ENCODE results near the gene ABCB4. TPM values are rescaled to one million over a fixed set of nuclear protein-coding genes. Genes with fewer than 3 reads are reported as not detected.

Gene ABCB4
- polyA plus RNA-seq, 4 donors = 0.16 to 1.4 (median 0.86) TPM; not detected in 1

- Histone ChIP-seq H3K27ac (ENCODE audit: low read depth in 1 of 3, low read length in 2 of 3) (no peak overlapping the region), H3K27me3 (ENCODE audit: control insufficient read depth in 3 of 3, insufficient read depth in 3 of 3, low read length in 3 of 3) (no peaks in the 10 kb centered on the region), H3K9me3 (ENCODE audit: control insufficient read depth in 2 of 2, insufficient read depth in 1 of 2, low read depth in 1 of 2, low read length in 1 of 2) (no peaks in the 10 kb centered on the region), H3K4me1 (ENCODE audit: control insufficient read depth in 3 of 3, insufficient read depth in 2 of 3, low read depth in 1 of 3, low read length in 2 of 3) (no peaks in the 10 kb centered on the region), H3K4me3 (ENCODE audit: low read depth in 1 of 3, low read length in 3 of 3) (no peak overlapping the region), H3K36me3 (ENCODE audit: control insufficient read depth in 3 of 3, insufficient read depth in 2 of 3, low read depth in 1 of 3, low read length in 3 of 3) (no peaks in the 10 kb centered on the region)
- 86 to 88% (median 87%) methylated on average over 3 of the region's 3 CpGs for WGBS, 3 donors
- no peak for FAIRE-seq
- peak in 1 of 2 donors; percentile 28 for DNase-seq
These were observed 48.2 kb downstream of the ABCB4 start for GRCh38 chr7:87427288-87427687.

- Histone ChIP-seq H3K9me3 (ENCODE audit: control insufficient read depth in 2 of 2, insufficient read depth in 1 of 2, low read depth in 1 of 2, low read length in 1 of 2) (no peaks in the 10 kb centered on the region), H3K27ac (ENCODE audit: low read depth in 1 of 3, low read length in 2 of 3) (no peak overlapping the region), H3K4me3 (ENCODE audit: low read depth in 1 of 3, low read length in 3 of 3) (no peak overlapping the region), H3K27me3 (ENCODE audit: control insufficient read depth in 3 of 3, insufficient read depth in 3 of 3, low read length in 3 of 3) (no peaks in the 10 kb centered on the region), H3K36me3 (ENCODE audit: control insufficient read depth in 3 of 3, insufficient read depth in 2 of 3, low read depth in 1 of 3, low read length in 3 of 3) (no peaks in the 10 kb centered on the region), H3K4me1 (ENCODE audit: control insufficient read depth in 3 of 3, insufficient read depth in 2 of 3, low read depth in 1 of 3, low read length in 2 of 3) (no peaks in the 10 kb centered on the region)
- 82 to 84% (median 83%) methylated on average over 3 of the region's 3 CpGs for WGBS, 3 donors
- FAIRE-seq = no peak
- no peak for DNase-seq
These were observed 49.3 kb downstream of the ABCB4 start for GRCh38 chr7:87426160-87426559.

- Histone ChIP-seq H3K27me3 (ENCODE audit: control insufficient read depth in 3 of 3, insufficient read depth in 3 of 3, low read length in 3 of 3) (no peaks in the 10 kb centered on the region), H3K4me3 (ENCODE audit: low read depth in 1 of 3, low read length in 3 of 3) (no peak overlapping the region), H3K36me3 (ENCODE audit: control insufficient read depth in 3 of 3, insufficient read depth in 2 of 3, low read depth in 1 of 3, low read length in 3 of 3) (no peaks in the 10 kb centered on the region), H3K9me3 (ENCODE audit: control insufficient read depth in 2 of 2, insufficient read depth in 1 of 2, low read depth in 1 of 2, low read length in 1 of 2) (no peaks in the 10 kb centered on the region), H3K27ac (ENCODE audit: low read depth in 1 of 3, low read length in 2 of 3) (no peak overlapping the region), H3K4me1 (ENCODE audit: control insufficient read depth in 3 of 3, insufficient read depth in 2 of 3, low read depth in 1 of 3, low read length in 2 of 3) (no peaks in the 10 kb centered on the region)
- FAIRE-seq (no peak), DNase-seq (no peak)
- WGBS, 3 donors = 85 to 90% (median 87%) methylated on average over 5 of the region's 5 CpGs
These were observed 51.4 kb downstream of the ABCB4 start for GRCh38 chr7:87424075-87424474.

- WGBS, 3 donors = 83 to 88% (median 84%) methylated on average over 4 of the region's 4 CpGs
- no peak for FAIRE-seq
These were observed 55.3 kb downstream of the ABCB4 start for GRCh38 chr7:87420173-87420572.

DNA sequence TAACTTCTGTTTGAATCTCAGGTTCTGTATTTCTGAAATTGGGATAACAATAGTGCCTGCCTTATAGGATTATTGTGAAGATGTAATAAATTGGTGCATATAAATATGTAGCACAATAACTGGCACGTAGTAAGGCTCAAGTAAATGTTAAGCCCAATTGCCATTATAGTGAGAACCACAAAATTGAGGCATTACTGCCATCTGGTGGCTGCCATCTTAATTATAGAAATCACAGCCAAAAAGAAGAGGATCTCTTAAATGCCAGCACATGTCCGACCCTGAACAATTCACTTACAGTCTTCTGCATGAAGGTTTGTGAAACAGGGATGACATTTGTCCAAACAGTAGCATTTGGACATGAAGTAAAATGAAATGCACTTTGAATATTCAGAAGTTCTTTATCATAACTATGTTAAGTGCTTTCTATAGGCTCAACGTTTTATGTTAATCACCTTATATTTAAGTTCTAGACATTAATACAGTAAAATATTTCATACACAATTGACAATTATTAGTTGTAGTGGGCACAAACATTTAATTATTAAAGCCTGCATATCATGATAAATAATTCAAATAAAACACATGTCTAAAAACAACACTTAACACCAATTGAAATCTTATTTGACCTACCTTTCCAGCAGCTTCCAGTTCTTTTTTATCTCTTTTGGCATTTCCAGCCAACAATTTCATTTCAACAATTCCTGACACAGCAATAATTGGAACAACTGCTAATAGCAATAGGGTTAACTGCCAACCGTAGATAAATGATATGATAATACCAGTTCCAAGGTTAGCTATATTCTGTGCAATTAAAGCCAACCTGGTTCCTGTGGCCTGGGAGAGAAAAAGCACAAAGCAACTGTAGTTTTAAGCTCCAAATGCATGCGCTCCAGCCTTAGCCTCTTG lies 58.5 kb downstream of the ABCB4 start:
- DNase-seq = peak; percentile 71 to 74
- no peaks in the 10 kb centered on the region for H3K36me3 ChIP-seq (ENCODE audit: control insufficient read depth in 3 of 3, insufficient read depth in 2 of 3, low read depth in 1 of 3, low read length in 3 of 3)

More at GRCh38 chr7:87420173-87420572, 55.3 kb downstream of the ABCB4 start:
- Histone ChIP-seq H3K4me3 (ENCODE audit: low read depth in 1 of 3, low read length in 3 of 3) (no peak overlapping the region), H3K27me3 (ENCODE audit: control insufficient read depth in 3 of 3, insufficient read depth in 3 of 3, low read length in 3 of 3) (no peaks in the 10 kb centered on the region), H3K27ac (ENCODE audit: low read depth in 1 of 3, low read length in 2 of 3) (no peak overlapping the region), H3K9me3 (ENCODE audit: control insufficient read depth in 2 of 2, insufficient read depth in 1 of 2, low read depth in 1 of 2, low read length in 1 of 2) (no peaks in the 10 kb centered on the region), H3K4me1 (ENCODE audit: control insufficient read depth in 3 of 3, insufficient read depth in 2 of 3, low read depth in 1 of 3, low read length in 2 of 3) (peaks cover 0 to 4% (median 0%) of the 10 kb centered on the region in 3 donors), H3K36me3 (ENCODE audit: control insufficient read depth in 3 of 3, insufficient read depth in 2 of 3, low read depth in 1 of 3, low read length in 3 of 3) (no peaks in the 10 kb centered on the region)
- DNase-seq = no peak

DNA sequence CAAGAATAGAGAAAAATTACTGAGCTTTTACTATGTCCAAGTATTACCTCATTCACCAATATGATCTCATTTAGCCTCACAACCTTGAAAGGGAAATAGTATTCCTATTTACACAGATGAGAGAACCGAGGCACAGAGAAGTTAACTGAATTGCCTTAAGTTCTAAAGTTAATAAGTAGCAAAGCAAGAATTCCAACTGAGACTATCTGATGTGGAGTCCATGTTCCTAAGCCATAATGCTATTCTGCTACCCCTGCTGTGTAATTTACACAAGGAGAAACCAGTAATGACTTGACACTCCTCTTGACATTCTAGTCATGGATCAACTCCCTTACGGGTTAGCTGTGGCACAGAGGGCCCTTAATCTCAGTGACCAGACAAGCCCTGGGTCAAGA lies 60.7 kb downstream of the ABCB4 start:
- H3K4me3 ChIP-seq (ENCODE audit: low read depth in 1 of 3, low read length in 3 of 3) = no peak overlapping the region
- 61 to 74% (median 65%) methylated on average over 2 of the region's 2 CpGs for WGBS, 3 donors
- peak overlapping the region in 1 of 3 donors; percentile 23 for H3K27ac ChIP-seq (ENCODE audit: low read depth in 1 of 3, low read length in 2 of 3)
- no peak for FAIRE-seq
- H3K36me3 ChIP-seq (ENCODE audit: control insufficient read depth in 3 of 3, insufficient read depth in 2 of 3, low read depth in 1 of 3, low read length in 3 of 3) = no peaks in the 10 kb centered on the region
- H3K27me3 ChIP-seq (ENCODE audit: control insufficient read depth in 3 of 3, insufficient read depth in 3 of 3, low read length in 3 of 3) = no peaks in the 10 kb centered on the region
- DNase-seq = peak in 1 of 2 donors; percentile 39
- no peaks in the 10 kb centered on the region for H3K9me3 ChIP-seq (ENCODE audit: control insufficient read depth in 2 of 2, insufficient read depth in 1 of 2, low read depth in 1 of 2, low read length in 1 of 2)
- peaks cover 0 to 11% (median 0%) of the 10 kb centered on the region in 3 donors for H3K4me1 ChIP-seq (ENCODE audit: control insufficient read depth in 3 of 3, insufficient read depth in 2 of 3, low read depth in 1 of 3, low read length in 2 of 3)

More for the DNA sequence above, 58.5 kb downstream of the ABCB4 start:
- peaks cover 0 to 11% (median 0%) of the 10 kb centered on the region in 3 donors for H3K4me1 ChIP-seq (ENCODE audit: control insufficient read depth in 3 of 3, insufficient read depth in 2 of 3, low read depth in 1 of 3, low read length in 2 of 3)
- WGBS, 3 donors = 24 to 43% (median 25%) methylated on average over 5 of the region's 5 CpGs
- no peak overlapping the region for H3K4me3 ChIP-seq (ENCODE audit: low read depth in 1 of 3, low read length in 3 of 3)
- H3K27me3 ChIP-seq (ENCODE audit: control insufficient read depth in 3 of 3, insufficient read depth in 3 of 3, low read length in 3 of 3) = no peaks in the 10 kb centered on the region
- no peaks in the 10 kb centered on the region for H3K9me3 ChIP-seq (ENCODE audit: control insufficient read depth in 2 of 2, insufficient read depth in 1 of 2, low read depth in 1 of 2, low read length in 1 of 2)
- no peak overlapping the region for H3K27ac ChIP-seq (ENCODE audit: low read depth in 1 of 3, low read length in 2 of 3)
- peak; percentile 41 for FAIRE-seq

GRCh38 chr7:87413951-87414793 lies 61.3 kb downstream of the ABCB4 start:
- Histone ChIP-seq H3K4me1 (ENCODE audit: control insufficient read depth in 3 of 3, insufficient read depth in 2 of 3, low read depth in 1 of 3, low read length in 2 of 3) (peaks cover 0 to 11% (median 0%) of the 10 kb centered on the region in 3 donors), H3K27ac (ENCODE audit: low read depth in 1 of 3, low read length in 2 of 3) (peak overlapping the region in 1 of 3 donors; percentile 23), H3K4me3 (ENCODE audit: low read depth in 1 of 3, low read length in 3 of 3) (no peak overlapping the region), H3K9me3 (ENCODE audit: control insufficient read depth in 2 of 2, insufficient read depth in 1 of 2, low read depth in 1 of 2, low read length in 1 of 2) (no peaks in the 10 kb centered on the region), H3K36me3 (ENCODE audit: control insufficient read depth in 3 of 3, insufficient read depth in 2 of 3, low read depth in 1 of 3, low read length in 3 of 3) (no peaks in the 10 kb centered on the region), H3K27me3 (ENCODE audit: control insufficient read depth in 3 of 3, insufficient read depth in 3 of 3, low read length in 3 of 3) (no peaks in the 10 kb centered on the region)
- DNase-seq = no peak
- FAIRE-seq = no peak
- WGBS, 3 donors = 68 to 73% (median 71%) methylated on average over 4 of the region's 4 CpGs

- DNase-seq (no peak), FAIRE-seq (no peak)
- H3K27me3 ChIP-seq (ENCODE audit: control insufficient read depth in 3 of 3, insufficient read depth in 3 of 3, low read length in 3 of 3) = no peaks in the 10 kb centered on the region
- WGBS, 3 donors = 85 to 92% (median 89%) methylated on average over 1 of the region's 1 CpG
- H3K27ac ChIP-seq (ENCODE audit: low read depth in 1 of 3, low read length in 2 of 3) = no peak overlapping the region
- H3K4me1 ChIP-seq (ENCODE audit: control insufficient read depth in 3 of 3, insufficient read depth in 2 of 3, low read depth in 1 of 3, low read length in 2 of 3) = peaks cover 0 to 11% (median 0%) of the 10 kb centered on the region in 3 donors
- H3K36me3 ChIP-seq (ENCODE audit: control insufficient read depth in 3 of 3, insufficient read depth in 2 of 3, low read depth in 1 of 3, low read length in 3 of 3) = no peaks in the 10 kb centered on the region
- no peak overlapping the region for H3K4me3 ChIP-seq (ENCODE audit: low read depth in 1 of 3, low read length in 3 of 3)
- H3K9me3 ChIP-seq (ENCODE audit: control insufficient read depth in 2 of 2, insufficient read depth in 1 of 2, low read depth in 1 of 2, low read length in 1 of 2) = no peaks in the 10 kb centered on the region
These were observed 62.5 kb downstream of the ABCB4 start for GRCh38 chr7:87413029-87413428.

Data from small intestine (tissue), 7 donors.